ENCODE results near the gene TRPC3.

DNA sequence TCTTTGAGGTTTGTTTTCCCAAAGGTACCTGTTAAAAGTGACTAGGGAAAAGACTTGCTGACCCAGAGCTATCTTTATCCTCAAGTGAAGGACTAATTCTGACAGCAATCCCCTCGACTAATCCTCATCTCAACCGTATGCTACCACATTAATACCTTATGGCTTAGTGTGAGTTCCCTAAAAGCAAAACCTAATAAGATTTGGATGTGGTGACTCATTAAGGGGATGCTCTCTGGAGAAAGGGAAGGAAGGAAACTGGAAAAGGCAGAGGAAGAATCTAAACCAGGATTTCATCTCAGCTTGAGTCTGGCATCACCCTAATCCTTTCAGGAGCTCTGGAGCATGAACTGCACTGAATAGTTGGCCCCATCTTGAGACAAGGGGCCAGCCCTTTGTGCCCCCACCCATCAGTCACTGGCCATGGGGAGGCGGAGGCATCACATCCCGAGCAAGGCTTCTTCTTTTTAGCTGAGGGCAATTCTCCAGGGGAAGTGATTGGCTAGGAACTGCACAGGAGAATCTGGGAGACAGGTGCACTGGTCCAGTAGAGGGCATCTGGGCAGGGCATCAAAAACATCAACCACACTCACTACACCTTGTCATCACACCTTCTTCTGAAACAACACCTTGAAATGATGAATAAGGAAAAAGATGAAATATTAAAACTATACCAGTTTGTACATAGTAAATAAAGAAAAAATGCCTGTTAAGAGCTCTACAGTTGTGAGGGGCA, 74.7 kb downstream of the TRPC3 start:
- TF ChIP-seq, protein P1, sequence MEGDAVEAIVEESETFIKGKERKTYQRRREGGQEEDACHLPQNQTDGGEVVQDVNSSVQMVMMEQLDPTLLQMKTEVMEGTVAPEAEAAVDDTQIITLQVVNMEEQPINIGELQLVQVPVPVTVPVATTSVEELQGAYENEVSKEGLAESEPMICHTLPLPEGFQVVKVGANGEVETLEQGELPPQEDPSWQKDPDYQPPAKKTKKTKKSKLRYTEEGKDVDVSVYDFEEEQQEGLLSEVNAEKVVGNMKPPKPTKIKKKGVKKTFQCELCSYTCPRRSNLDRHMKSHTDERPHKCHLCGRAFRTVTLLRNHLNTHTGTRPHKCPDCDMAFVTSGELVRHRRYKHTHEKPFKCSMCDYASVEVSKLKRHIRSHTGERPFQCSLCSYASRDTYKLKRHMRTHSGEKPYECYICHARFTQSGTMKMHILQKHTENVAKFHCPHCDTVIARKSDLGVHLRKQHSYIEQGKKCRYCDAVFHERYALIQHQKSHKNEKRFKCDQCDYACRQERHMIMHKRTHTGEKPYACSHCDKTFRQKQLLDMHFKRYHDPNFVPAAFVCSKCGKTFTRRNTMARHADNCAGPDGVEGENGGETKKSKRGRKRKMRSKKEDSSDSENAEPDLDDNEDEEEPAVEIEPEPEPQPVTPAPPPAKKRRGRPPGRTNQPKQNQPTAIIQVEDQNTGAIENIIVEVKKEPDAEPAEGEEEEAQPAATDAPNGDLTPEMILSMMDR (IDR thresholded peaks at IDR 0.05; ENCODE audit: low read depth, low read length, missing input control), result no peak
- TF ChIP-seq SP1 (IDR thresholded peaks at IDR 0.05), result no peak
- no peak for TF ChIP-seq RAD21 (IDR thresholded peaks at IDR 0.05)
- TF ChIP-seq, protein P2, sequence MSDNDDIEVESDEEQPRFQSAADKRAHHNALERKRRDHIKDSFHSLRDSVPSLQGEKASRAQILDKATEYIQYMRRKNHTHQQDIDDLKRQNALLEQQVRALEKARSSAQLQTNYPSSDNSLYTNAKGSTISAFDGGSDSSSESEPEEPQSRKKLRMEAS (IDR thresholded peaks at IDR 0.05), result no peak
- no peak for TF ChIP-seq TAF1 (conservative IDR thresholded peaks at IDR 0.05)
- TF ChIP-seq, protein P3, sequence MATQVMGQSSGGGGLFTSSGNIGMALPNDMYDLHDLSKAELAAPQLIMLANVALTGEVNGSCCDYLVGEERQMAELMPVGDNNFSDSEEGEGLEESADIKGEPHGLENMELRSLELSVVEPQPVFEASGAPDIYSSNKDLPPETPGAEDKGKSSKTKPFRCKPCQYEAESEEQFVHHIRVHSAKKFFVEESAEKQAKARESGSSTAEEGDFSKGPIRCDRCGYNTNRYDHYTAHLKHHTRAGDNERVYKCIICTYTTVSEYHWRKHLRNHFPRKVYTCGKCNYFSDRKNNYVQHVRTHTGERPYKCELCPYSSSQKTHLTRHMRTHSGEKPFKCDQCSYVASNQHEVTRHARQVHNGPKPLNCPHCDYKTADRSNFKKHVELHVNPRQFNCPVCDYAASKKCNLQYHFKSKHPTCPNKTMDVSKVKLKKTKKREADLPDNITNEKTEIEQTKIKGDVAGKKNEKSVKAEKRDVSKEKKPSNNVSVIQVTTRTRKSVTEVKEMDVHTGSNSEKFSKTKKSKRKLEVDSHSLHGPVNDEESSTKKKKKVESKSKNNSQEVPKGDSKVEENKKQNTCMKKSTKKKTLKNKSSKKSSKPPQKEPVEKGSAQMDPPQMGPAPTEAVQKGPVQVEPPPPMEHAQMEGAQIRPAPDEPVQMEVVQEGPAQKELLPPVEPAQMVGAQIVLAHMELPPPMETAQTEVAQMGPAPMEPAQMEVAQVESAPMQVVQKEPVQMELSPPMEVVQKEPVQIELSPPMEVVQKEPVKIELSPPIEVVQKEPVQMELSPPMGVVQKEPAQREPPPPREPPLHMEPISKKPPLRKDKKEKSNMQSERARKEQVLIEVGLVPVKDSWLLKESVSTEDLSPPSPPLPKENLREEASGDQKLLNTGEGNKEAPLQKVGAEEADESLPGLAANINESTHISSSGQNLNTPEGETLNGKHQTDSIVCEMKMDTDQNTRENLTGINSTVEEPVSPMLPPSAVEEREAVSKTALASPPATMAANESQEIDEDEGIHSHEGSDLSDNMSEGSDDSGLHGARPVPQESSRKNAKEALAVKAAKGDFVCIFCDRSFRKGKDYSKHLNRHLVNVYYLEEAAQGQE (IDR thresholded peaks at IDR 0.05), result no peak
- TF ChIP-seq JUND (IDR thresholded peaks at IDR 0.05), result no peak
- no peak for TF ChIP-seq GABPA (IDR thresholded peaks at IDR 0.05 in 1 of 2, conservative IDR thresholded peaks at IDR 0.05 in 1 of 2)
- TF ChIP-seq YY1 (IDR thresholded peaks at IDR 0.05), result no peak
- TF ChIP-seq HNF4G (IDR thresholded peaks at IDR 0.05), result no peak
- TF ChIP-seq HNF4A (conservative IDR thresholded peaks at IDR 0.05), result no peak
- TF ChIP-seq, protein P4, sequence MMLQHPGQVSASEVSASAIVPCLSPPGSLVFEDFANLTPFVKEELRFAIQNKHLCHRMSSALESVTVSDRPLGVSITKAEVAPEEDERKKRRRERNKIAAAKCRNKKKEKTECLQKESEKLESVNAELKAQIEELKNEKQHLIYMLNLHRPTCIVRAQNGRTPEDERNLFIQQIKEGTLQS (IDR thresholded peaks at IDR 0.05), result no peak
- TF ChIP-seq EGR1 (IDR thresholded peaks at IDR 0.05; ENCODE audit: low read depth in 2 of 2), result no peak
- TF ChIP-seq NR2F2 (IDR thresholded peaks at IDR 0.05), result no peak

Data from liver (tissue), 3 donors.